ENCODE data around the gene KLK6.

The KLK6 gene

GRCh38 chr19:50949861-50950260 lies 19.5 kb downstream of the KLK6 start:
- DNase-seq, result no peak

GRCh38 chr19:50947123-50947522 lies 22.3 kb downstream of the KLK6 start:
- DNase-seq, result no peak

- DNase-seq, result no peak
Observed at GRCh38 chr19:50944795-50945194, 24.6 kb downstream of the KLK6 start.

- DNase-seq, result no peak
Observed at GRCh38 chr19:50943074-50943828, 26.1 kb downstream of the KLK6 start.

- DNase-seq, result no peak
Observed at GRCh38 chr19:50939596-50939995, 29.8 kb downstream of the KLK6 start.

- DNase-seq, result no peak
Observed at GRCh38 chr19:50933640-50934039, 35.8 kb downstream of the KLK6 start.

- no peak for DNase-seq
Observed at GRCh38 chr19:50932690-50933083, 36.7 kb downstream of the KLK6 start.

- no peak for DNase-seq
Observed at GRCh38 chr19:50932018-50932689, 37.2 kb downstream of the KLK6 start.

- DNase-seq, result no peak
Observed at GRCh38 chr19:50931023-50931422, 38.4 kb downstream of the KLK6 start.

- no peak for DNase-seq
Observed at GRCh38 chr19:50928831-50929230, 40.6 kb downstream of the KLK6 start.

GRCh38 chr19:50926144-50926543 lies 43.2 kb downstream of the KLK6 start:
- DNase-seq, result no peak

GRCh38 chr19:50925734-50926133 lies 43.7 kb downstream of the KLK6 start:
- DNase-seq, result no peak

GRCh38 chr19:50924586-50924985 lies 44.8 kb downstream of the KLK6 start:
- no peak for DNase-seq

- peak; percentile 31 to 78 (median 57) for DNase-seq
Observed at GRCh38 chr19:50922317-50922853, 47.0 kb downstream of the KLK6 start.

GRCh38 chr19:50921426-50922316 lies 47.7 kb downstream of the KLK6 start:
- DNase-seq, result no peak

- no peak for DNase-seq
Observed at GRCh38 chr19:50916069-50916468, 53.3 kb downstream of the KLK6 start.

GRCh38 chr19:50912727-50913716 lies 56.4 kb downstream of the KLK6 start:
- no peak for DNase-seq

GRCh38 chr19:50912102-50912599 lies 57.2 kb downstream of the KLK6 start:
- DNase-seq, result no peak

- DNase-seq, result no peak
Observed at GRCh38 chr19:50911206-50912101, 57.9 kb downstream of the KLK6 start, which contains the start of gene KLK4. TSS of gene KLK4 (minus strand) at chr19:50911395. CDS start at chr19:50910738, 657 bp downstream.

GRCh38 chr19:50910722-50911121 lies 58.7 kb downstream of the KLK6 start:
- DNase-seq, result no peak

Data from T-helper 1 cell (primary cell).